GM12865 (cell line): Measurements from ENCODE around the gene SLAIN1.
"Not testable (repeated sequence)": the region's sequence is repeated elsewhere in the genome, so short reads cannot be mapped to it uniquely, and the experiment has no call there.

ENCODE experiments used
- DNase-seq: peaks from one replicate; pipeline ENCODE4 v3.0.0; 2010; ENCODE audit warnings: low read depth
- H3K4me3 ChIP-seq: 2 replicates; pipeline ENCODE4 v1.5.1; 2011; ENCODE audit warnings: mild to moderate bottlenecking, low read depth, low read length, control low read depth
- TF ChIP-seq, protein P1 (sequence below): IDR thresholded peaks from 2 replicates; pipeline ENCODE4 v1.5.1; 2011; ENCODE audit warnings: low read length, control low read depth, low read depth, inconsistent platforms; ENCODE audit not compliant: insufficient read depth; ENCODE audit errors: missing control alignments

The SLAIN1 gene

DNA sequence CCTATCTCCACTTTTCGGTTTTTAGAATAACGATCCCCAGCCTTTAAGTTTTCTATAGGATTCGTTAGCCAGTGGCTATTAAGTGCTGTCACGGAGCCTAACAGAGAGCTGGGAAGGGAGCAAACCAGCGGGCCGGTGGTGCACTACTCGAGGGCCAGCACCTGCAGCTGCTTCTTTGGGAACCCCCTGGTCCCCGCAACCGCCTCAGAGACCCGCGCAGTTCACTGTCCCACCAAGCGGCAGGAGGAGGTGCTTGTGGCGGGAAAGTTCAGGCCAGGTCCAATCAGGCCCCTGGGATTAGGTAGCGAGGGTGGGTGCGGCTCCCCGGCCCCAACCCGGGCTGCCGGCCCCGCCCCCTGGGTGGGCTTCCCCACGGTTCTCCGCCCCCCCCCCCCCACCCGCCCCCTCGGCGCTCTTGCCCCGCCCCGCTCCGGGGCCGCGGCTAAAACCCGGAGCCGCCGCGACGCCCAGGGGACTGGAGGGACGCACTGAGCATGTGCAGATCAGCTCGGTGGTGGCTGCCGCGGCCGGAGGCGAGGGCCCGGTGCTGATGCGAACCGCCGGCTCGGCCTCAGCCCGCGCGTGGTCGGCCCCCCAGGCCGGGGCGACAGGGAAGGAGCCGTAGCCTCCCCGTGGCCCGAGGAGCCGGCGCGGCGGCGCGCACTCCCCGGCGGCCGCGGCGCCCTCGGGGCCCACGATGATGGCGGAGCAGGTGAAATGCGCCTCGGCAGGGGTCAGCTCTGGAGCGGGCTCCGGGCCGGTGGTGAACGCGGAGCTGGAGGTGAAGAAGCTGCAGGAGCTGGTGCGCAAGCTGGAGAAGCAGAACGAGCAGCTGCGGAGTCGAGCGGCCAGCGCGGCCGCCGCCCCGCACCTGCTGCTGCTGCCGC is at the start of gene SLAIN1:
Gene SLAIN1, plus strand, starts transcription at position 471 of the 887 bp plus-strand sequence. Its CDS starts 227 bp downstream, at position 698.
- TF ChIP-seq, protein P1, sequence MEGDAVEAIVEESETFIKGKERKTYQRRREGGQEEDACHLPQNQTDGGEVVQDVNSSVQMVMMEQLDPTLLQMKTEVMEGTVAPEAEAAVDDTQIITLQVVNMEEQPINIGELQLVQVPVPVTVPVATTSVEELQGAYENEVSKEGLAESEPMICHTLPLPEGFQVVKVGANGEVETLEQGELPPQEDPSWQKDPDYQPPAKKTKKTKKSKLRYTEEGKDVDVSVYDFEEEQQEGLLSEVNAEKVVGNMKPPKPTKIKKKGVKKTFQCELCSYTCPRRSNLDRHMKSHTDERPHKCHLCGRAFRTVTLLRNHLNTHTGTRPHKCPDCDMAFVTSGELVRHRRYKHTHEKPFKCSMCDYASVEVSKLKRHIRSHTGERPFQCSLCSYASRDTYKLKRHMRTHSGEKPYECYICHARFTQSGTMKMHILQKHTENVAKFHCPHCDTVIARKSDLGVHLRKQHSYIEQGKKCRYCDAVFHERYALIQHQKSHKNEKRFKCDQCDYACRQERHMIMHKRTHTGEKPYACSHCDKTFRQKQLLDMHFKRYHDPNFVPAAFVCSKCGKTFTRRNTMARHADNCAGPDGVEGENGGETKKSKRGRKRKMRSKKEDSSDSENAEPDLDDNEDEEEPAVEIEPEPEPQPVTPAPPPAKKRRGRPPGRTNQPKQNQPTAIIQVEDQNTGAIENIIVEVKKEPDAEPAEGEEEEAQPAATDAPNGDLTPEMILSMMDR: no peak
- peak; percentile 93 for DNase-seq
- H3K4me3 ChIP-seq: peak within 1 kb of the TSS; percentile 93

- H3K4me3 ChIP-seq: no peak overlapping the region
- TF ChIP-seq, protein P1: no peak
- DNase-seq: no peak
These were observed 47.1 kb upstream of the SLAIN1 start for GRCh38 chr13:77650409-77650808.

- no peak for DNase-seq
- TF ChIP-seq, protein P1: no peak
- H3K4me3 ChIP-seq: no peak overlapping the region
These were observed 44.2 kb upstream of the SLAIN1 start for GRCh38 chr13:77653301-77653700.

GRCh38 chr13:77660016-77660415 is 37.5 kb upstream of the SLAIN1 start:
- not testable (repeated sequence) for DNase-seq

DNA sequence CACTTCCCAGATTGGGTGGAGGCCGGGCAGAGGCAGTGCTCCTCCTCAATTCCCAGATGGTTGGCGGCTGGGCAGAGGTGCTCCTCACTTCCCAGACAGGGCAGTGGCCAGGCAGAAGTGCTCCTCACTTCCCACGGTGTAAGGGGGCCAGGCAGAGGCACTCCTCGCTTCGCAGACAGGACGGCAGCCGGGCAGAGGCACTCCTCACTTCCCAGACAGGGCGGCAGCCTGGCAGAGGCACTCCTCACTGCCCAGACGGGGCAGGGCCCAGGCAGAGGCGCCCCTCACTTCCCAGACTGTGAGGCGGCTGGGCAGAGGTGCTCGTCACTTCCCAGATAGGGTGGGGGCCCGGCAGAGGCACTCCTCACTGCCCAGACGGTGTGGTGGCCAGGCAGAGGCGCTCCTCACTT is 36.6 kb upstream of the SLAIN1 start:
- no peak overlapping the region for H3K4me3 ChIP-seq
- TF ChIP-seq, protein P1: no peak
- no peak for DNase-seq

More at GRCh38 chr13:77660016-77660415, 37.5 kb upstream of the SLAIN1 start:
- not testable (repeated sequence) for H3K4me3 ChIP-seq

DNA sequence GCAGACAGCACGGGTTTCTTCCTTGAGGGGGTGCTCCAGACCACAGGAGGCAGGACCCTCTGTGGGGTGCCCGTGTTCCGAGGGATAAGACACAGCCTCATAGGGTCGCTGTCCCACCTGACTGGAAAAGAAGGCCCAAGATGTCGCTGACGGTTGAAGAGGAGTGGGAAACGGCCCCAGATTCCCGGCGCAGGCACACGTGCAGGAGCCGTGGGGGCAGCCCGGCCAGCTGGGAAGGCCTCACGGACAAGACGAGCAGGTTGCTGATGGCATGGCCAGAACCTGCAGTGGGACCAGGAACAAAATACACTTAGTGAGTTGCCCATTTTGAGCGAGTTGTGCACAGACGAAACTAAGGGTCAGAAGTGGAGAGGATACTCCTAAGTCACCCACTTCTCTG is 35.2 kb upstream of the SLAIN1 start:
- DNase-seq, H3K4me3 ChIP-seq: not testable (repeated sequence)

DNA sequence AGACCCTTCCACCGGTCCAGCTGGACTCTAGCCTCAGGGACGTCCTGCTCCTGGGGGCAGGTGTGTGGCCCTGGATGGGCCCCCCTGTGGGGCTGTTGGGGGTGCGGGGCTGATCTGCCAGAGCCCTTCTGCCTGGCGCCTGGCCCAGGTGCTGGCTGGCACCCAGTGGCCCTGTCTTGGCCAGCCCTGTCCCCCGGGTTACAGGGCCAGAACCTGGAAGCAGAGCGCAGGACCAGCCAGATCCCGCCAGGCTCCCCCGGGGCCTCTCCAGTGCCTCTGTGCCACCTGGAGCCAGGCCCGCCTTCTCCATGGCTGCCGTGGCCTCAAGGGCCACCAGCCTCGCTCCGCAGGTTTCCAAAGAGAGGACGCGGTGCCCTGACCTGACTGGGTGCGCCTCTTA is 34.7 kb upstream of the SLAIN1 start:
- not testable (repeated sequence) for H3K4me3 ChIP-seq, DNase-seq

- H3K4me3 ChIP-seq: no peak overlapping the region
- TF ChIP-seq, protein P1: no peak
- no peak for DNase-seq
These were observed 22.6 kb upstream of the SLAIN1 start for GRCh38 chr13:77674852-77675251.
